ENCODE measurements around the gene FBXL7. TPM values are rescaled to one million over a fixed set of nuclear protein-coding genes. Genes with fewer than 3 reads are reported as not detected.

Gene FBXL7
- total and polyA plus RNA-seq, 2 experiments from 2014 or later, result 4.5 to 15.2 TPM

DNA sequence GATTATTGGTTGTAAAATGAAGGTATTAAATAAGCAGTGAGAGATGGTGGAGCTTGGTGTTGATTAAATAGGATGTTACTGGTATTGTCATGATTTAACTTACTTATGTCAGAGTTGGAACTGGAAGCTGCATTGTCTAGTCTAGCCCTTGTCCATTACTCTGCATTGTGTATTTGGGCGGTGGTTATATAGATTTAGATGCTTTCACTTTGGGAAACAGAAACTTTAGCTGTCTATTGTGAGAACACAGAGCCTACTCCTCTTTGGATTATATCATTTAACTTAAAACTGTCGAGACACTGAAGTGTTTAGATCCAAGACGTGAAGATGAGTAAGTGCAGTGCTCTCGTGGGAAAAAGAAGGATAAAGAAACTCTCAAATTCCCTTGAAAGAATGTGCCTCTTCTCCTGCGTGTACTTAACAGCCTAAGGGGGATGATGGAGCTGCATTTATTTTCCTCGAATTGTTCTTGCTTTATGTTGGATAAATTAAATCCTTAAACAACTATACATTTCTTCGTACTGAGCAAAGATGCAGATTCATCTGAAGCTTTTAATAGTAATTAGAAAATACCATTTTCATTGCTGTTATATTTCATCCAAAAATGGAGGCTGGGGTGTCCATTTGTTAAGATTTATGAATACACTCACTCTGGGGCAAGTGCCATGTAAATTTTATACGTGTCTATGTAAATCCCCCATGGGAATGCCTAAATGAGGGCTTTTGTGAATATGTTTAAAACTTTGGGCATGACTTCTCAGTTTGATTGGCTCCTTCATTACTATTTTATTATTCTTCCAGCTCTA is 21.6 kb downstream of the FBXL7 start:
- DNase-seq (ENCODE audit: low spot score) (no peak), ATAC-seq (no peak)
- Histone ChIP-seq H2AFZ (no peak overlapping the region), H3K4me2 (peak overlapping the region; percentile 52), H3K4me3 (no peak overlapping the region), H4K20me1 (replicated peaks; ENCODE audit: insufficient read depth) (peaks cover 8% of the 10 kb centered on the region), H3K4me1 (ENCODE audit: insufficient read depth) (peaks cover 27% of the 10 kb centered on the region), H3K9me2 (ENCODE audit: insufficient read depth) (peaks cover 5% of the 10 kb centered on the region), H3K27ac (ENCODE audit: low read depth) (0 out of 2 replicates have a peak overlapping the region, but pooled peaks have one; percentile 20), H3K36me3 (ENCODE audit: insufficient read depth) (no peaks in the 10 kb centered on the region), H3K27me3 (ENCODE audit: insufficient read depth) (no peaks in the 10 kb centered on the region), H3K79me2 (replicated peaks; ENCODE audit: insufficient read depth) (peaks cover 85% of the 10 kb centered on the region), H3F3A (replicated peaks; ENCODE audit: low read depth) (no peaks in the 10 kb centered on the region)
- H3K36me3 Mint-ChIP-seq (ENCODE audit: low read depth), result peaks cover 11% of the 10 kb centered on the region; the same call in 1 of the 3 replicates
- no peaks in the 10 kb centered on the region for H3K9me3 Mint-ChIP-seq
- peaks cover 30% of the 10 kb centered on the region for H3K4me1 Mint-ChIP-seq
- peak overlapping the region; percentile 40 for H3K27ac Mint-ChIP-seq
- TF ChIP-seq ZNF114 (CRISPR knock-in tag; IDR thresholded peaks at IDR 0.05) (no peak), ZNF331 (CRISPR knock-in tag; IDR thresholded peaks at IDR 0.05; ENCODE audit: low read depth) (no peak)
- peaks cover 3% of the 10 kb centered on the region for H3K27me3 Mint-ChIP-seq (ENCODE audit: insufficient read depth, low read depth, poor library complexity)
- no peak overlapping the region for H3K4me3 Mint-ChIP-seq

DNA sequence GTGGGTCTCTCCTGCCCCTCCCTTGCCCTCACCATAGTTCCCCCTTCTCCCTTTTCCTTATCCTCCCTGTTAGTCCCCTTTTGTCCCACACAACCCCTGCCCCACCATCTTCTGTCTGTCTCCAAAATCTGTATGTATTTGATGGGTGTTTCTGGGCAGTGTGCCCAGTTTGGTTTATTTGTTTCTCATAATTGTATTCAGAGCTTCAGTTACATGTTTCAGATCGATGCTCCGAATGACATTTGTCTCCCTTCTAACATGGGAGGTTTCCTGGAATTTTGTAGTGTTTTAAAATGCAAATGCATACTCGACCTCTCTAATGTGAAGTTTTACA is 22.2 kb downstream of the FBXL7 start:
- peaks cover 81% of the 10 kb centered on the region for H3K79me2 ChIP-seq (replicated peaks; ENCODE audit: insufficient read depth)
- peak overlapping the region; percentile 52; the same call in 1 of the 2 replicates for H3K4me2 ChIP-seq
- no peaks in the 10 kb centered on the region for H3K27me3 ChIP-seq (ENCODE audit: insufficient read depth)
- Mint-ChIP-seq H3K27ac (peak overlapping the region; percentile 40), H3K36me3 (ENCODE audit: low read depth) (peaks cover 10% of the 10 kb centered on the region; the same call in 1 of the 3 replicates), H3K9me3 (no peaks in the 10 kb centered on the region), H3K27me3 (ENCODE audit: insufficient read depth, low read depth, poor library complexity) (peaks cover 3% of the 10 kb centered on the region), H3K4me3 (no peak overlapping the region), H3K4me1 (peaks cover 30% of the 10 kb centered on the region)
- H3K4me1 ChIP-seq (ENCODE audit: insufficient read depth), result peaks cover 27% of the 10 kb centered on the region
- ATAC-seq (no peak), DNase-seq (ENCODE audit: low spot score) (no peak)
- peaks cover 5% of the 10 kb centered on the region for H3K9me2 ChIP-seq (ENCODE audit: insufficient read depth)
- peaks cover 8% of the 10 kb centered on the region for H4K20me1 ChIP-seq (replicated peaks; ENCODE audit: insufficient read depth)
- no peaks in the 10 kb centered on the region for H3K36me3 ChIP-seq (ENCODE audit: insufficient read depth)
- no peak overlapping the region for H3K27ac ChIP-seq (ENCODE audit: low read depth)
- TF ChIP-seq, protein P1, sequence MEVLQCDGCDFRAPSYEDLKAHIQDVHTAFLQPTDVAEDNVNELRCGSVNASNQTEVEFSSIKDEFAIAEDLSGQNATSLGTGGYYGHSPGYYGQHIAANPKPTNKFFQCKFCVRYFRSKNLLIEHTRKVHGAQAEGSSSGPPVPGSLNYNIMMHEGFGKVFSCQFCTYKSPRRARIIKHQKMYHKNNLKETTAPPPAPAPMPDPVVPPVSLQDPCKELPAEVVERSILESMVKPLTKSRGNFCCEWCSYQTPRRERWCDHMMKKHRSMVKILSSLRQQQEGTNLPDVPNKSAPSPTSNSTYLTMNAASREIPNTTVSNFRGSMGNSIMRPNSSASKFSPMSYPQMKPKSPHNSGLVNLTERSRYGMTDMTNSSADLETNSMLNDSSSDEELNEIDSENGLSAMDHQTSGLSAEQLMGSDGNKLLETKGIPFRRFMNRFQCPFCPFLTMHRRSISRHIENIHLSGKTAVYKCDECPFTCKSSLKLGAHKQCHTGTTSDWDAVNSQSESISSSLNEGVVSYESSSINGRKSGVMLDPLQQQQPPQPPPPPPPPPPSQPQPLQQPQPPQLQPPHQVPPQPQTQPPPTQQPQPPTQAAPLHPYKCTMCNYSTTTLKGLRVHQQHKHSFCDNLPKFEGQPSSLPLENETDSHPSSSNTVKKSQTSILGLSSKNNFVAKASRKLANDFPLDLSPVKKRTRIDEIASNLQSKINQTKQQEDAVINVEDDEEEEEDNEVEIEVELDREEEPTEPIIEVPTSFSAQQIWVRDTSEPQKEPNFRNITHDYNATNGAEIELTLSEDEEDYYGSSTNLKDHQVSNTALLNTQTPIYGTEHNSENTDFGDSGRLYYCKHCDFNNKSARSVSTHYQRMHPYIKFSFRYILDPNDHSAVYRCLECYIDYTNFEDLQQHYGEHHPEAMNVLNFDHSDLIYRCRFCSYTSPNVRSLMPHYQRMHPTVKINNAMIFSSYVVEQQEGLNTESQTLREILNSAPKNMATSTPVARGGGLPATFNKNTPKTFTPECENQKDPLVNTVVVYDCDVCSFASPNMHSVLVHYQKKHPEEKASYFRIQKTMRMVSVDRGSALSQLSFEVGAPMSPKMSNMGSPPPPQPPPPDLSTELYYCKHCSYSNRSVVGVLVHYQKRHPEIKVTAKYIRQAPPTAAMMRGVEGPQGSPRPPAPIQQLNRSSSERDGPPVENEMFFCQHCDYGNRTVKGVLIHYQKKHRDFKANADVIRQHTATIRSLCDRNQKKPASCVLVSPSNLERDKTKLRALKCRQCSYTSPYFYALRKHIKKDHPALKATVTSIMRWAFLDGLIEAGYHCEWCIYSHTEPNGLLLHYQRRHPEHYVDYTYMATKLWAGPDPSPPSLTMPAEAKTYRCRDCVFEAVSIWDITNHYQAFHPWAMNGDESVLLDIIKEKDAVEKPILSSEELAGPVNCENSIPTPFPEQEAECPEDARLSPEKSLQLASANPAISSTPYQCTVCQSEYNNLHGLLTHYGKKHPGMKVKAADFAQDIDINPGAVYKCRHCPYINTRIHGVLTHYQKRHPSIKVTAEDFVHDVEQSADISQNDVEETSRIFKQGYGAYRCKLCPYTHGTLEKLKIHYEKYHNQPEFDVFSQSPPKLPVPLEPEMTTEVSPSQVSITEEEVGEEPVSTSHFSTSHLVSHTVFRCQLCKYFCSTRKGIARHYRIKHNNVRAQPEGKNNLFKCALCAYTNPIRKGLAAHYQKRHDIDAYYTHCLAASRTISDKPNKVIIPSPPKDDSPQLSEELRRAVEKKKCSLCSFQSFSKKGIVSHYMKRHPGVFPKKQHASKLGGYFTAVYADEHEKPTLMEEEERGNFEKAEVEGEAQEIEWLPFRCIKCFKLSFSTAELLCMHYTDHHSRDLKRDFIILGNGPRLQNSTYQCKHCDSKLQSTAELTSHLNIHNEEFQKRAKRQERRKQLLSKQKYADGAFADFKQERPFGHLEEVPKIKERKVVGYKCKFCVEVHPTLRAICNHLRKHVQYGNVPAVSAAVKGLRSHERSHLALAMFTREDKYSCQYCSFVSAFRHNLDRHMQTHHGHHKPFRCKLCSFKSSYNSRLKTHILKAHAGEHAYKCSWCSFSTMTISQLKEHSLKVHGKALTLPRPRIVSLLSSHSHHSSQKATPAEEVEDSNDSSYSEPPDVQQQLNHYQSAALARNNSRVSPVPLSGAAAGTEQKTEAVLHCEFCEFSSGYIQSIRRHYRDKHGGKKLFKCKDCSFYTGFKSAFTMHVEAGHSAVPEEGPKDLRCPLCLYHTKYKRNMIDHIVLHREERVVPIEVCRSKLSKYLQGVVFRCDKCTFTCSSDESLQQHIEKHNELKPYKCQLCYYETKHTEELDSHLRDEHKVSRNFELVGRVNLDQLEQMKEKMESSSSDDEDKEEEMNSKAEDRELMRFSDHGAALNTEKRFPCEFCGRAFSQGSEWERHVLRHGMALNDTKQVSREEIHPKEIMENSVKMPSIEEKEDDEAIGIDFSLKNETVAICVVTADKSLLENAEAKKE (CRISPR knock-in tag; IDR thresholded peaks at IDR 0.05), result no peak
- TF ChIP-seq POLR2AphosphoS5 (IDR thresholded peaks at IDR 0.05; ENCODE audit: low read depth) (no peak), ZNF331 (CRISPR knock-in tag; IDR thresholded peaks at IDR 0.05; ENCODE audit: low read depth) (no peak)
- TF ChIP-seq, protein P2, sequence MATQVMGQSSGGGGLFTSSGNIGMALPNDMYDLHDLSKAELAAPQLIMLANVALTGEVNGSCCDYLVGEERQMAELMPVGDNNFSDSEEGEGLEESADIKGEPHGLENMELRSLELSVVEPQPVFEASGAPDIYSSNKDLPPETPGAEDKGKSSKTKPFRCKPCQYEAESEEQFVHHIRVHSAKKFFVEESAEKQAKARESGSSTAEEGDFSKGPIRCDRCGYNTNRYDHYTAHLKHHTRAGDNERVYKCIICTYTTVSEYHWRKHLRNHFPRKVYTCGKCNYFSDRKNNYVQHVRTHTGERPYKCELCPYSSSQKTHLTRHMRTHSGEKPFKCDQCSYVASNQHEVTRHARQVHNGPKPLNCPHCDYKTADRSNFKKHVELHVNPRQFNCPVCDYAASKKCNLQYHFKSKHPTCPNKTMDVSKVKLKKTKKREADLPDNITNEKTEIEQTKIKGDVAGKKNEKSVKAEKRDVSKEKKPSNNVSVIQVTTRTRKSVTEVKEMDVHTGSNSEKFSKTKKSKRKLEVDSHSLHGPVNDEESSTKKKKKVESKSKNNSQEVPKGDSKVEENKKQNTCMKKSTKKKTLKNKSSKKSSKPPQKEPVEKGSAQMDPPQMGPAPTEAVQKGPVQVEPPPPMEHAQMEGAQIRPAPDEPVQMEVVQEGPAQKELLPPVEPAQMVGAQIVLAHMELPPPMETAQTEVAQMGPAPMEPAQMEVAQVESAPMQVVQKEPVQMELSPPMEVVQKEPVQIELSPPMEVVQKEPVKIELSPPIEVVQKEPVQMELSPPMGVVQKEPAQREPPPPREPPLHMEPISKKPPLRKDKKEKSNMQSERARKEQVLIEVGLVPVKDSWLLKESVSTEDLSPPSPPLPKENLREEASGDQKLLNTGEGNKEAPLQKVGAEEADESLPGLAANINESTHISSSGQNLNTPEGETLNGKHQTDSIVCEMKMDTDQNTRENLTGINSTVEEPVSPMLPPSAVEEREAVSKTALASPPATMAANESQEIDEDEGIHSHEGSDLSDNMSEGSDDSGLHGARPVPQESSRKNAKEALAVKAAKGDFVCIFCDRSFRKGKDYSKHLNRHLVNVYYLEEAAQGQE (IDR thresholded peaks at IDR 0.05; ENCODE audit: unreplicated experiment), result no peak
- TF ChIP-seq, protein P3, sequence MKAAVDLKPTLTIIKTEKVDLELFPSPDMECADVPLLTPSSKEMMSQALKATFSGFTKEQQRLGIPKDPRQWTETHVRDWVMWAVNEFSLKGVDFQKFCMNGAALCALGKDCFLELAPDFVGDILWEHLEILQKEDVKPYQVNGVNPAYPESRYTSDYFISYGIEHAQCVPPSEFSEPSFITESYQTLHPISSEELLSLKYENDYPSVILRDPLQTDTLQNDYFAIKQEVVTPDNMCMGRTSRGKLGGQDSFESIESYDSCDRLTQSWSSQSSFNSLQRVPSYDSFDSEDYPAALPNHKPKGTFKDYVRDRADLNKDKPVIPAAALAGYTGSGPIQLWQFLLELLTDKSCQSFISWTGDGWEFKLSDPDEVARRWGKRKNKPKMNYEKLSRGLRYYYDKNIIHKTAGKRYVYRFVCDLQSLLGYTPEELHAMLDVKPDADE (IDR thresholded peaks at IDR 0.05), result no peak
- H2AFZ ChIP-seq, result no peak overlapping the region
- no peak overlapping the region for H3K4me3 ChIP-seq
- H3F3A ChIP-seq (replicated peaks; ENCODE audit: low read depth), result no peaks in the 10 kb centered on the region
